Thoracic aorta (tissue), 2 donors: Measurements from ENCODE around the gene TMEM234. TPM values are rescaled to one million over a fixed set of nuclear protein-coding genes. Genes with fewer than 3 reads are reported as not detected.

ENCODE experiments used
- ATAC-seq: fragments of 150-250 bp; one replicate; pipeline ENCODE4 v1.8.0; 2017; ENCODE audit warnings: low read depth; ENCODE audit not compliant: insufficient number of reproducible peaks, low FRiP score
- DNase-seq: peaks from one replicate; pipeline ENCODE4 v3.0.0-alpha.2; 2020; ENCODE audit warnings: low spot score
- H3K27ac ChIP-seq, 2 donors: fragments of 200-600 bp; sonication (generic); 1 replicate in 1 of 2; 2 replicates in 1 of 2; pipeline ENCODE4 v1.5.1; 2016; ENCODE audit warnings: mild to moderate bottlenecking in 2 of 2, moderate library complexity in 2 of 2
- H3K27me3 ChIP-seq: fragments of 200-600 bp; sonication (generic); replicated peaks from 2 replicates; pipeline ENCODE4 v1.6.0; 2016; ENCODE audit warnings: mild to moderate bottlenecking; ENCODE audit not compliant: insufficient read depth
- H3K36me3 ChIP-seq: fragments of 200-600 bp; sonication (generic); one replicate; pipeline ENCODE4 v1.5.1; 2016
- H3K4me1 ChIP-seq, 2 donors: fragments of 200-600 bp; sonication (generic); 1 replicate in 1 of 2; 2 replicates in 1 of 2; pipeline versions ENCODE4 v1.5.1 to v1.6.0; 2016; ENCODE audit warnings: low read depth in 2 of 2, mild to moderate bottlenecking in 1 of 2; ENCODE audit not compliant: control insufficient read depth in 1 of 2
- H3K4me3 ChIP-seq: fragments of 200-600 bp; sonication (generic); 2 replicates; pipeline ENCODE4 v1.5.1; 2016; ENCODE audit warnings: mild to moderate bottlenecking
- H3K9me3 ChIP-seq: fragments of 200-600 bp; sonication (generic); 2 replicates; pipeline ENCODE4 v1.5.1; 2016
- CTCF ChIP-seq: fragments of 200-600 bp; sonication (generic); IDR thresholded peaks from one replicate; pipeline ENCODE4 v1.5.1; 2019; ENCODE audit warnings: antibody characterized with exemption
- total RNA-seq, 2 donors: library from RNA; depleted of rRNA; stranded (reverse); fragments of >200 nt; gene quantifications; one replicate each; pipeline versions ENCODE4 v1.1.0 to v1.2.3, GENCODE V29; 2016

The TMEM234 gene
- total RNA-seq, 2 donors from 2014 or later, result 9.5 to 20.0 TPM

- DNase-seq (no peak), ATAC-seq (no peak)
- H3K27me3 ChIP-seq, result no peaks in the 10 kb centered on the region
- peaks cover 51% of the 10 kb centered on the region for H3K36me3 ChIP-seq
- no peak overlapping the region for H3K27ac ChIP-seq
- H3K4me3 ChIP-seq, result no peak overlapping the region
- H3K9me3 ChIP-seq, result no peaks in the 10 kb centered on the region
- TF ChIP-seq CTCF, result no peak
- no peaks in the 10 kb centered on the region for H3K4me1 ChIP-seq
These were observed 10.6 kb upstream of the TMEM234 start for GRCh38 chr1:32232558-32233304.

DNA sequence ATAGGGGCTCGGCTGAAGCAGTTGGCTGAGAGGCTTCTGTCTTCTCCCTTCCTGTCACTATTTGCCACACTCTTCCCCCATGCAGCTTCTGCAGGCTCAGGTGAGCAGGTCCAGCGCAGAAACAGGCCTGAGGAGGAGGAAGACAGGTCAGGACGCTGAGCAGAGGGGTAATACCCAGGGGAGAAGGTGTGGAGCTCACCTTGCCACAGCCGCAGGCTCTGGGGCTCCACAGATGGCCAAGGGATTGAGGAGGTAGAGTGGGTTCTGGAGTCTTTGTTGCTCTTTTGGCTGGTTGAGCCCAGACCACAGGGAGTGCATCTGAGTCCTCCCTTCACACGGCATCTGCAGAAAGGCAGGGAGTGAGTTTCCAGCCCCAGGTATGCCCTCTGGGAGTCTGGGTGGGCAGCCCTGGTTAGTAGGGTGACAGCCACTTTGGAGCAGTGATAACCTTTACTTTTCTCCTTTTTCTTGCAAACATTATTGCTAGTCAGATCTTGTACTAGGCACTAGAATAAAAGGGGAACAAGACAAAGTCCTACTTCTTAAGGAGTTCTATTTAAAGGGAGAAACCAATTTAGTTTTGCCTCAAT lies 9.8 kb upstream of the TMEM234 start:
- no peak for ATAC-seq
- no peak overlapping the region for H3K27ac ChIP-seq
- no peaks in the 10 kb centered on the region for H3K27me3 ChIP-seq
- H3K4me1 ChIP-seq, result no peaks in the 10 kb centered on the region
- H3K4me3 ChIP-seq, result no peak overlapping the region
- no peak for TF ChIP-seq CTCF
- H3K36me3 ChIP-seq, result peaks cover 56% of the 10 kb centered on the region
- no peak for DNase-seq
- no peaks in the 10 kb centered on the region for H3K9me3 ChIP-seq

DNA sequence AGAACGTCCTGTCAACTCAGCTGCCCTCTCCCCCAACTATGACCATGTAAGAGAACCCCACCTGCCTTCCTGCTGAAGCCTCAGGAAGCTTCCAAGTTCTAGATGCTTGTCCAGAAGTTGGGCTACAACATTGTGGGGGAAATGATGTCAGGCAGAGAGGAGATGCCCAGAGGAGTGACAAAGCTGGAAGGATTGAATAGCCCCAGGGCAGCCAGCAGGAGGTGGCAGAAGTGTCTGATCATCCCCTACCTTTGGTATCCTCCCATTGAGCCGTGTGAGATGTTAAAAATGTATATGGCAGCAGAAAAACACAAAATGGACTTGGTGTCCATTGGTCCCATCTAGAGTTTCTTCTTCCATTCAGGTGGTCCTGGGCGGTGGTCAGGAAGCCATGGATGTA lies 6.6 kb upstream of the TMEM234 start:
- no peaks in the 10 kb centered on the region for H3K9me3 ChIP-seq
- H3K4me3 ChIP-seq, result no peak overlapping the region
- H3K27ac ChIP-seq, result no peak overlapping the region
- DNase-seq (no peak), ATAC-seq (no peak)
- peaks cover 2 to 4% of the 10 kb centered on the region in 2 donors for H3K4me1 ChIP-seq
- TF ChIP-seq CTCF, result no peak
- peaks cover 77% of the 10 kb centered on the region for H3K36me3 ChIP-seq
- H3K27me3 ChIP-seq, result no peaks in the 10 kb centered on the region

- H3K4me3 ChIP-seq, result no peak overlapping the region
- no peak for DNase-seq
- TF ChIP-seq CTCF, result no peak
- no peak overlapping the region for H3K27ac ChIP-seq
- peaks cover 43% of the 10 kb centered on the region for H3K36me3 ChIP-seq
- ATAC-seq, result no peak
- no peaks in the 10 kb centered on the region for H3K9me3 ChIP-seq
- no peaks in the 10 kb centered on the region for H3K27me3 ChIP-seq
- H3K4me1 ChIP-seq, result peaks cover 19 to 31% of the 10 kb centered on the region in 2 donors
These were observed 2.1 kb upstream of the TMEM234 start for GRCh38 chr1:32224285-32224684.

DNA sequence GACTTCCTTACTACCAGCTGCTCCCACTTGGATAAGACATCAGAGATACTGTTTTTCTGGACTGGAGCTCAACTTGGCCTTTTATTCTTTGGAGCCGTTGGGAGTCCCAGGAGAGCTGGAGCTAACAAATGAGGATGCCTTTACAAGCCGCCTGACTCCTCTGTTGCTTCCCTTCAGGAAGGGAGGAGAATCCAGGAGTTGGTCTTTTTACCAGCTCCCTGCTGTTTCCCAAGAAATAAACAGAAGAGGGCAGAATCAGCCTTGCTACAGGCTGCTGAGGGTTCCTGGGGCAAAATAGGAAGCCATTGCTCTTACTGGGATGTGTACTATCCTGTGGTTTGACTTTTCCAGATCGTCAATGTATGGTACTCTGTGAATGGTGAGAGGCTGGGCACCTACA lies 1.5 kb upstream of the TMEM234 start:
- ATAC-seq, result no peak
- Histone ChIP-seq H3K27me3 (no peaks in the 10 kb centered on the region), H3K4me1 (peaks cover 19 to 31% of the 10 kb centered on the region in 2 donors), H3K27ac (peak overlapping the region in 1 of 2 donors; percentile 24), H3K36me3 (peaks cover 37% of the 10 kb centered on the region), H3K9me3 (no peaks in the 10 kb centered on the region), H3K4me3 (peak overlapping the region; percentile 99)
- no peak for DNase-seq
- TF ChIP-seq CTCF, result no peak
